Activated CD4-positive, alpha-beta T cell treated with anti-CD3 and anti-CD28 coated beads, Interleukin-2, Interleukin-4, amounts not matched to agents 100 ng/mL and 50 ng/mL, durations not matched to agents 16 hours and 8 hours (primary cell): ENCODE measurements around the gene RNF217.
"Not testable (repeated sequence)": the region's sequence is repeated elsewhere in the genome, so short reads cannot be mapped to it uniquely, and the experiment has no call there.

Experiments used
- DNase-seq: peaks from one replicate; pipeline ENCODE4 v3.0.0-alpha.2; 2020; ENCODE audit warnings: low spot score

The RNF217 gene

GRCh38 chr6:124963831-124964763, 1.9 kb downstream of the RNF217 start:
- DNase-seq = no peak

DNA sequence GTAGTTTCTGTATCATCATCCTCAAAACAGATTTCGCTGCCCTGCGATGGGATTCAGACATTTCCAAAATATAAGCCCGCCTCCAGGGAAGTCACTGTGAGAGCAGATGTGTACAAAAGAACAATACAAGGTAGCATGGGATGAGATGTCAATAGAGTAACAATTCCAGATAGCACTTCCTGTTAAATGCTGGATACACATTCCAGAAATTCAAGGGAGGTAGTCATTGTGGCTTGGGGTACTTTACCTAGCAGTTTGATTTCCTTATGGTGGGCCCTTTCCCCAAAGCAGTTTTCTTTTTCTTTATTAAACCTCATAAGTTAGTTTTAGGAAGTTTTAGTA, 2.5 kb downstream of the RNF217 start:
- no peak for DNase-seq

- not testable (repeated sequence) for DNase-seq
Observed at GRCh38 chr6:124965424-124965850, 3.2 kb downstream of the RNF217 start.

DNA sequence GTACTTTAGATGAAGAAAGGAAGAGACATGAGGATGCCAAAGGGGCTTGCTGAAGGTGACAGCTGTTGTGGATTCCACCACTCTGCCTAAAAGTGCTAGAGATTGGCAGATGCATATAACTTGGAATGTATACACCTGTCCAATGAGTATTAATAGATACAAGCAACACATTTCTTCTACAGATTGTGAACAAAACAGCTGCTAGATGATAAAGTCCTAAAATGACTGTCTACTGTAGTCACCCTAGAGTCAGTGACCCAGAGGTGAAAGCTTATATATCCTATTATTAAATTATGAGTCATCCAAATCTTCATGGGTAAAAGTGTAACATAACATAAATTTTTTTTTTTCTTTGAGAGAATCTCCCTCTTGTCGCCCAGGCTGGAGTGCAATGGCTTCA, 5.2 kb downstream of the RNF217 start:
- no peak for DNase-seq

GRCh38 chr6:124968401-124968800, 6.2 kb downstream of the RNF217 start:
- no peak for DNase-seq

- no peak for DNase-seq
Observed at GRCh38 chr6:124970243-124970642, 8.0 kb downstream of the RNF217 start.

- no peak for DNase-seq
Observed at GRCh38 chr6:124970763-124971162, 8.5 kb downstream of the RNF217 start.

GRCh38 chr6:124973780-124974179, 11.5 kb downstream of the RNF217 start:
- DNase-seq = no peak

- no peak for DNase-seq
Observed at GRCh38 chr6:124974771-124975377, 12.6 kb downstream of the RNF217 start.

DNA sequence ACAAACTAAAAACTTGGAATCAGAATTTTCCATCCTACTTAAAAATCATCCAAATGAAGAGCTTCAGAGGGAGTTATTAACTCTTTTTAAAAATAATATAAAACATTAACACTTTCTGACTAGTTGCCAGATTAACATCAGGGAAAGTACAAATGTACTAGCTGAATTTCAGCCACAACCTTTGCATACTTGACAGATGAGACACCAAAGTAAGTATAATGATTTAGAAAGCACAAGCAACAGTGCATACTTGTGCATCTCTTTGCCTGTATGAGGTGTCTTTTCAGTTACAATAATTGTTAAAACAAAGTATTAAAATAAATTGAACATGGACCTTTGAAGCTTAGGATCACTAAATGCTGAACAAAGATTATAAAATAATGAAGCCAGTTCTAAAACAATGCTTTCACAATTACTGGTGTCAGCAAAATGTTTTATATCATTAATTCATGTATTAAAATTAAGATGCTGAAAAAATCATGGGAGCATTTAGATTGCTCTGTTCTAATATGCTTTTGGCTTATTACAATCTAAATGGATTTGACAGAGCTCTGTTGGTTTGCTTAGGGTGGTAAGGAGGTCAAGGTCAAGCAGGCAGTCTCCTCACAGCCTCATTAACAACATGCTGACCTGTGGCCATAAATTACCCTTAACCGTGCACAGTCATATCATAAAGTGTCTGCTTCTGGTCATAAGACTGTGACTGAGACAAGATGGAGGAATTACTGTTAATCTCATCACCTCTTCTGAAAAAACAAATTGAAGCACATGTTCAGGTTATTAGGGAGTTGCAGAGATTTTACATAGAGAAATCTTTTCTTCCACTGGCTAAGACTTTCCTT, 15.1 kb downstream of the RNF217 start:
- no peak for DNase-seq

- no peak for DNase-seq
Observed at GRCh38 chr6:124978451-124979293, 16.4 kb downstream of the RNF217 start.

DNA sequence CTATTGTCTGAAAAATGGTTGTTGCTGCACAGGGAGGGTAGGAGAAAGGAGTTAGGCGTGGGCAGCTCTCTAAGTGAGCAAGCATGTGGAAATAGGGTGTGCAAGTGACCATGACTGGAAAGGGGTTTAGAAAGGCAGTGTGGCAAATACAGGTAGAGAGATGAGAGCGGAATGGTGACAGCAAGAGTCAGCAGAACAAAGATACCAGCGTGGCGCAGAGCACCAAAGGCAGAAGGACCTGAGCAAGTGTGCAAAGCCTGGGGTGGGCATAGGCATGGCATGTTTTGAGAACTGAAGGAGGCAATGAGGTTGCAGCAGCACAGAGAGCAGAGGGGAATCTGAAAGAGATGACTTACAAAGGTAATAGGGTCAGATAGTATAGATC, 17.0 kb downstream of the RNF217 start:
- no peak for DNase-seq

GRCh38 chr6:124982669-124983068, 20.4 kb downstream of the RNF217 start:
- no peak for DNase-seq

- no peak for DNase-seq
Observed at GRCh38 chr6:124983383-124984083, 21.3 kb downstream of the RNF217 start.

GRCh38 chr6:124984668-124985338, 22.6 kb downstream of the RNF217 start:
- no peak for DNase-seq

- no peak for DNase-seq
Observed at GRCh38 chr6:124986164-124986563, 23.9 kb downstream of the RNF217 start.

DNA sequence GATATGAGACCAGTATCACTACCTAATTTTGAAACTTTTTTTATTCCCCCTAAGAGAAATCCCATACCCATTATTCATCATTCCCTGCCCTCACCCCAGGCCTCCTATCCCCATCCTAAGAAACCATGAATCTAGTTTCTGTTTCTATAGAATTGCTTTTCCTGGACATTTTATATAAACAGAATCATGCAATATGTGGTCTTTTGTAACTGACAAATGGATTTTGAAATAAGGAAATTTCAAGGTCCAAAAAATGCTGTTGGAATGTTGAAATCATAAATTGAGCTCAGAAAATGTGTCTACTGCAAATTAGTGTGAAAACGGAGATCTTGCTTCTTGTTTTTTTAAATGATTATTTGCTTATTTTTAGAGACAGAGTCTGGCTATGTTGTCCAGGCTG, 25.1 kb downstream of the RNF217 start:
- no peak for DNase-seq

DNA sequence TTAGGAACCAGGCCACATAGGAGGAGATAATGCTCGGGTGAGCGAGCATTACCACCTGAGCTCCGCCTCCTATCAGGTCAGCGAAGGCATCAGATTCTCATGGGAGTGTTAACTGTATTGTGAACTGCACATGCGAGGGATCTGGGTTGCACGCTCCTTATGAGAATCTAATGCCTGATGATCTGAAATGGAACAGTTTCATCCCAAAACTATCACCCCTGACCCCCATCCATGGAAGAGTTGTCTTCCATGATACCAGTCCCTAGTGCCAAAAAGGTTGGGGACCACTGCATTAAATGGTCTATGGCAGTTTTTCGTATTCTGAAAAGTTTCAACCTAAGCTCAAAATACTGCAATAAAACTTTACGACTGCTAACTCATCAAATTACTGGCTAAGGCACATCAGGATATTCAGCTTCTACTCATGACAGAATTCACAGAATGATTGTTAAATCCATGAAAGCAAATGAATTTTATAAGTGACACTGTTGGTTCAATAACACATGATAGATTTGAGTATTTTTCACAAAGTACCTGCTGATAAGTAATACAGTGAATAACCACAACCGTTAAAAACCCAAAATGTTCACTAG, 25.9 kb downstream of the RNF217 start:
- DNase-seq = no peak

- no peak for DNase-seq
Observed at GRCh38 chr6:124989136-124989983, 27.1 kb downstream of the RNF217 start.
